HEK293 (cell line): ENCODE measurements around the gene OR51A4.

Experiments
- CTCF ChIA-PET: fragments of 350-600 bp; formaldehyde crosslinking; extraction: SDS; loops from one replicate; lab custom pipeline; 2021; ENCODE audit warnings: antibody characterized with exemption; lab: Yijun Ruan, JAX
- POLR2A ChIA-PET: fragments of 300-600 bp; formaldehyde crosslinking; extraction: SDS; loops from one replicate; lab custom pipeline; 2020; ENCODE audit warnings: antibody characterized with exemption, inconsistent platforms; lab: Yijun Ruan, JAX
- H3K27ac ChIP-seq: fragments of 200-500 bp; sonication (Bioruptor generic); 2 replicates; pipeline ENCODE4 v1.5.1; 2014; ENCODE audit warnings: low read depth, low read length, control low read depth, inconsistent platforms; ENCODE audit errors: extremely low read depth
- H3K36me3 ChIP-seq, 2 experiments: fragments of 200-500 bp in 1 of 2; sonication (Bioruptor generic) in 1 of 2; 1 replicate in 1 of 2; 2 replicates in 1 of 2; pipeline ENCODE4 v1.5.1; 2014 to 2017; ENCODE audit warnings: inconsistent platforms in 2 of 2, low read length in 2 of 2; ENCODE audit not compliant: control insufficient read depth in 2 of 2, insufficient read depth in 1 of 2
- H3K4me1 ChIP-seq: fragments of 200-500 bp; sonication (Bioruptor generic); 2 replicates; pipeline ENCODE4 v1.5.1; 2014; ENCODE audit warnings: mild to moderate bottlenecking, low read length, inconsistent platforms; ENCODE audit not compliant: control insufficient read depth, insufficient read depth
- H3K4me3 ChIP-seq: 2 replicates; pipeline ENCODE4 v1.5.1; 2011; ENCODE audit warnings: low read depth, mild to moderate bottlenecking, control low read depth, low read length, moderate library complexity
- H3K9me3 ChIP-seq: fragments of 200-500 bp; sonication (Bioruptor generic); 2 replicates; pipeline ENCODE4 v1.5.1; 2014; ENCODE audit warnings: low read depth, low read length, inconsistent platforms; ENCODE audit not compliant: control insufficient read depth, insufficient read depth
- EGR2 ChIP-seq: fragments of 450-650 bp; formaldehyde crosslinking; IDR thresholded peaks from 2 replicates; pipeline ENCODE4 v1.5.1; 2016; ENCODE audit warnings: low read depth, missing biosample characterization, missing genetic modification characterization
- GLI2 ChIP-seq: fragments of 450-650 bp; formaldehyde crosslinking; IDR thresholded peaks from 2 replicates; pipeline ENCODE4; 2017; ENCODE audit warnings: missing biosample characterization, missing genetic modification characterization, low read depth, borderline replicate concordance
- GLIS2 ChIP-seq: fragments of 450-650 bp; formaldehyde crosslinking; IDR thresholded peaks from 2 replicates; pipeline ENCODE4 v1.5.1; 2016; ENCODE audit warnings: missing biosample characterization, missing genetic modification characterization
- IKZF3 ChIP-seq: fragments of 450-650 bp; IDR thresholded peaks from 2 replicates; pipeline ENCODE4 v1.5.0; 2018; ENCODE audit warnings: missing biosample characterization, mild to moderate bottlenecking, missing genetic modification characterization, moderate library complexity
- KLF7 ChIP-seq: fragments of 450-650 bp; formaldehyde crosslinking; IDR thresholded peaks from 2 replicates; pipeline ENCODE4 v1.5.1; 2016; ENCODE audit warnings: missing biosample characterization, missing genetic modification characterization, borderline replicate concordance
- PRDM4 ChIP-seq: fragments of 450-650 bp; formaldehyde crosslinking; IDR thresholded peaks from 2 replicates; pipeline ENCODE4 v1.5.1; 2017; ENCODE audit warnings: missing biosample characterization, missing genetic modification characterization
- RBAK ChIP-seq: fragments of 450-650 bp; formaldehyde crosslinking; IDR thresholded peaks from 2 replicates; pipeline ENCODE4 v1.5.1; 2016; ENCODE audit warnings: missing biosample characterization, missing genetic modification characterization
- ZBTB17 ChIP-seq: fragments of 450-650 bp; formaldehyde crosslinking; IDR thresholded peaks from 2 replicates; pipeline ENCODE4 v1.5.1; 2016; ENCODE audit warnings: missing biosample characterization, missing genetic modification characterization
- ZBTB20 ChIP-seq: fragments of 450-650 bp; formaldehyde crosslinking; IDR thresholded peaks from 2 replicates; pipeline ENCODE4 v1.5.1; 2016; ENCODE audit warnings: missing biosample characterization, missing genetic modification characterization
- ZBTB8A ChIP-seq: fragments of 450-650 bp; formaldehyde crosslinking; IDR thresholded peaks from 2 replicates; pipeline ENCODE4 v1.5.1; 2016; ENCODE audit warnings: missing biosample characterization, missing genetic modification characterization
- ZNF121 ChIP-seq: fragments of 450-650 bp; formaldehyde crosslinking; IDR thresholded peaks from 2 replicates; pipeline ENCODE4 v1.5.1; 2016; ENCODE audit warnings: missing biosample characterization, missing genetic modification characterization
- ZNF155 ChIP-seq: fragments of 450-650 bp; formaldehyde crosslinking; IDR thresholded peaks from 2 replicates; pipeline ENCODE4 v1.5.1; 2016; ENCODE audit warnings: missing biosample characterization, missing genetic modification characterization
- ZNF202 ChIP-seq: fragments of 450-650 bp; formaldehyde crosslinking; IDR thresholded peaks from 2 replicates; pipeline ENCODE4 v1.5.1; 2016; ENCODE audit warnings: missing biosample characterization, missing genetic modification characterization, borderline replicate concordance
- ZNF23 ChIP-seq: fragments of 450-650 bp; formaldehyde crosslinking; IDR thresholded peaks from 2 replicates; pipeline ENCODE4 v1.5.1; 2016; ENCODE audit warnings: missing biosample characterization, missing genetic modification characterization, borderline replicate concordance
- ZNF24 ChIP-seq: fragments of 450-650 bp; formaldehyde crosslinking; IDR thresholded peaks from 2 replicates; pipeline ENCODE4 v1.5.1; 2016; ENCODE audit warnings: missing biosample characterization, missing genetic modification characterization
- ZNF280C ChIP-seq: fragments of 450-650 bp; formaldehyde crosslinking; IDR thresholded peaks from 2 replicates; pipeline ENCODE4 v1.5.1; 2016; ENCODE audit warnings: missing biosample characterization, missing genetic modification characterization
- ZNF404 ChIP-seq: fragments of 450-650 bp; formaldehyde crosslinking; IDR thresholded peaks from 2 replicates; pipeline ENCODE4 v1.5.1; 2017; ENCODE audit warnings: missing biosample characterization, missing genetic modification characterization
- ZNF426 ChIP-seq: fragments of 450-650 bp; formaldehyde crosslinking; IDR thresholded peaks from 2 replicates; pipeline ENCODE4 v1.5.1; 2017; ENCODE audit warnings: missing biosample characterization, missing genetic modification characterization, mild to moderate bottlenecking, inconsistent platforms, moderate library complexity
- ZNF510 ChIP-seq: fragments of 450-650 bp; formaldehyde crosslinking; IDR thresholded peaks from 2 replicates; pipeline ENCODE4 v1.5.1; 2018; ENCODE audit warnings: mild to moderate bottlenecking, missing genetic modification characterization, missing biosample characterization; ENCODE audit not compliant: insufficient replicate concordance
- ZNF555 ChIP-seq: fragments of 450-650 bp; formaldehyde crosslinking; conservative IDR thresholded peaks from 2 replicates; pipeline ENCODE4 v1.5.1; 2017; ENCODE audit warnings: missing biosample characterization, mild to moderate bottlenecking, missing genetic modification characterization, inconsistent platforms
- ZSCAN16 ChIP-seq: fragments of 450-650 bp; formaldehyde crosslinking; IDR thresholded peaks from 2 replicates; pipeline ENCODE4 v1.5.1; 2016; ENCODE audit warnings: missing biosample characterization, missing genetic modification characterization
- TF ChIP-seq, protein P1 (sequence below): fragments of 450-650 bp; formaldehyde crosslinking; IDR thresholded peaks from 2 replicates; pipeline ENCODE4 v1.5.1; 2016; ENCODE audit warnings: missing biosample characterization, missing genetic modification characterization

OR51A4 gene

GRCh38 chr11:4924239-4924638 is 23.2 kb downstream of the OR51A4 start, which contains the start of gene OR51G1:
TSS of gene OR51G1 (minus strand) at chr11:4924339. CDS start at chr11:4924339, 0 bp downstream.
- Histone ChIP-seq H3K36me3 (no peaks in the 10 kb centered on the region), H3K4me1 (no peaks in the 10 kb centered on the region), H3K4me3 (no peak within 1 kb of the TSS), H3K27ac (no peak within 1 kb of the TSS), H3K9me3 (no peaks in the 10 kb centered on the region)
- POLR2A ChIA-PET: no interaction called here
- TF ChIP-seq ZBTB20 (no peak), RBAK (tag by site-specific recombination) (no peak), ZNF23 (tag by site-specific recombination) (no peak), GLI2 (no peak)
- CTCF ChIA-PET: no interaction called here

DNA sequence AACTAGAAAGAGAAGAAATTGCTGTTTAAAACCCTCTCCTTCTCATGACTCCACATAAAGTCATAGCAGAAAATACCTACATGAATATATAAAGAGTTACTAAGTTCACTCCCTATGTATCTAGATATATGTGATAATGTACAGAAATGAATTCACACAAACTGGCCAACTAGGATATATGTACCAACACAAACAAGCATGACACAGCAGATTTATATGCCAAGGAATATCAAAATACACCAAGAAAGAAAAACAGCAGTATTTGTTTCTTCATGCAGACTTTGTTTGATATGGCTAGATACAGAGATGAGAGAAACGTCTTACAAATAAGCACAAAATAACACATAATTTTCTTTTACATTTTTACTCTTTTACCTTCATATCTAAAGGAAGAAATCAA is 25.1 kb downstream of the OR51A4 start:
- no peak overlapping the region for H3K27ac ChIP-seq
- no peaks in the 10 kb centered on the region for H3K9me3 ChIP-seq
- no peak overlapping the region for H3K4me3 ChIP-seq
- no peak for TF ChIP-seq ZNF426 (tag by site-specific recombination)
- no peak for TF ChIP-seq PRDM4
- no peak for TF ChIP-seq KLF7 (tag by site-specific recombination)
- no peak for TF ChIP-seq ZNF280C (tag by site-specific recombination)
- TF ChIP-seq ZBTB8A: no peak
- no peak for TF ChIP-seq ZBTB17 (tag by site-specific recombination)
- no peak for TF ChIP-seq ZNF202 (tag by site-specific recombination)
- TF ChIP-seq ZNF121: no peak
- TF ChIP-seq, protein P1, sequence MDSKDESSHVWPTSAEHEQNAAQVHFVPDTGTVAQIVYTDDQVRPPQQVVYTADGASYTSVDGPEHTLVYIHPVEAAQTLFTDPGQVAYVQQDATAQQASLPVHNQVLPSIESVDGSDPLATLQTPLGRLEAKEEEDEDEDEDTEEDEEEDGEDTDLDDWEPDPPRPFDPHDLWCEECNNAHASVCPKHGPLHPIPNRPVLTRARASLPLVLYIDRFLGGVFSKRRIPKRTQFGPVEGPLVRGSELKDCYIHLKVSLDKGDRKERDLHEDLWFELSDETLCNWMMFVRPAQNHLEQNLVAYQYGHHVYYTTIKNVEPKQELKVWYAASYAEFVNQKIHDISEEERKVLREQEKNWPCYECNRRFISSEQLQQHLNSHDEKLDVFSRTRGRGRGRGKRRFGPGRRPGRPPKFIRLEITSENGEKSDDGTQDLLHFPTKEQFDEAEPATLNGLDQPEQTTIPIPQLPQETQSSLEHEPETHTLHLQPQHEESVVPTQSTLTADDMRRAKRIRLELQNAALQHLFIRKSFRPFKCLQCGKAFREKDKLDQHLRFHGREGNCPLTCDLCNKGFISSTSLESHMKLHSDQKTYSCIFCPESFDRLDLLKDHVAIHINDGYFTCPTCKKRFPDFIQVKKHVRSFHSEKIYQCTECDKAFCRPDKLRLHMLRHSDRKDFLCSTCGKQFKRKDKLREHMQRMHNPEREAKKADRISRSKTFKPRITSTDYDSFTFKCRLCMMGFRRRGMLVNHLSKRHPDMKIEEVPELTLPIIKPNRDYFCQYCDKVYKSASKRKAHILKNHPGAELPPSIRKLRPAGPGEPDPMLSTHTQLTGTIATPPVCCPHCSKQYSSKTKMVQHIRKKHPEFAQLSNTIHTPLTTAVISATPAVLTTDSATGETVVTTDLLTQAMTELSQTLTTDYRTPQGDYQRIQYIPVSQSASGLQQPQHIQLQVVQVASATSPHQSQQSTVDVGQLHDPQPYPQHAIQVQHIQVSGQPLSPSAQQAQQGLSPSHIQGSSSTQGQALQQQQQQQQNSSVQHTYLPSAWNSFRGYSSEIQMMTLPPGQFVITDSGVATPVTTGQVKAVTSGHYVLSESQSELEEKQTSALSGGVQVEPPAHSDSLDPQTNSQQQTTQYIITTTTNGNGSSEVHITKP (tag by site-specific recombination): no peak
- TF ChIP-seq IKZF3: no peak
- TF ChIP-seq ZSCAN16: no peak
- TF ChIP-seq ZNF155 (tag by site-specific recombination): no peak
- TF ChIP-seq ZNF555 (tag by site-specific recombination): no peak
- no peak for TF ChIP-seq ZNF510 (tag by site-specific recombination)
- TF ChIP-seq ZNF24 (tag by site-specific recombination): no peak
- no peak for TF ChIP-seq EGR2 (tag by site-specific recombination)
- no peak for TF ChIP-seq ZNF404
- TF ChIP-seq GLIS2 (tag by site-specific recombination): no peak
- H3K36me3 ChIP-seq: no peaks in the 10 kb centered on the region
- ChIA-PET POLR2A (no interaction called here), CTCF (no interaction called here)
- H3K4me1 ChIP-seq: no peaks in the 10 kb centered on the region
